Caco-2 (cell line): Measurements from ENCODE around the gene DNER. TPM values are rescaled to one million over a fixed set of nuclear protein-coding genes. Genes with fewer than 3 reads are reported as not detected.

Experiments used
- BruUV-seq: library from RNA; stranded (reverse); fragments of 400-500 nt; replicated peaks from 2 replicates; lab custom pipeline; 2021; lab: Mats Ljungman, UMichigan
- CTCF ChIA-PET: fragments of 300-600 bp; sonication (Branson Sonifier 250); formaldehyde crosslinking; loops from one replicate; lab custom pipeline; 2022; ENCODE audit warnings: antibody characterized with exemption; lab: Charles Lee
- POLR2A ChIA-PET: fragments of 300-600 bp; sonication (Branson Sonifier 250); formaldehyde crosslinking; loops from one replicate; lab custom pipeline; 2022; ENCODE audit warnings: antibody characterized with exemption; lab: Charles Lee
- DNase-seq, 2 experiments: peaks; one replicate each; pipeline versions ENCODE4 v3.0.0 to v3.0.0-alpha.2; 2020 to 2022
- H3K27me3 ChIP-seq: replicated peaks from 2 replicates; pipeline ENCODE4 v1.6.0; 2011; ENCODE audit warnings: low read length; ENCODE audit not compliant: control insufficient read depth, insufficient read depth
- H3K36me3 ChIP-seq: 2 replicates; pipeline ENCODE4 v1.5.1; 2011; ENCODE audit warnings: low read length; ENCODE audit not compliant: control insufficient read depth, insufficient read depth
- H3K4me1 ChIP-seq: fragments of 250-450 bp; sonication (Bioruptor Pico); 2 replicates; pipeline ENCODE4 v1.5.1; 2020; ENCODE audit warnings: mild to moderate bottlenecking
- H3K4me3 ChIP-seq: 2 replicates; pipeline ENCODE4 v1.5.1; 2011; ENCODE audit warnings: low read depth, mild to moderate bottlenecking, control low read depth, low read length
- H3K9me3 ChIP-seq: fragments of 250-450 bp; sonication (Bioruptor Pico); 2 replicates; pipeline ENCODE4 v1.5.1; 2020; ENCODE audit warnings: mild to moderate bottlenecking, moderate library complexity
- H3K27ac Mint-ChIP-seq: one replicate; pipeline ENCODE4 v1.8.0; 2022; ENCODE audit warnings: mixed read lengths; ENCODE audit not compliant: unreplicated experiment
- H3K27me3 Mint-ChIP-seq: one replicate; pipeline ENCODE4 v1.8.0; 2022; ENCODE audit warnings: mixed read lengths; ENCODE audit not compliant: insufficient read depth, unreplicated experiment
- H3K36me3 Mint-ChIP-seq: one replicate; pipeline ENCODE4 v1.8.0; 2022; ENCODE audit warnings: mild to moderate bottlenecking, mixed read lengths; ENCODE audit not compliant: insufficient read depth, unreplicated experiment
- H3K4me1 Mint-ChIP-seq: one replicate; pipeline ENCODE4 v1.8.0; 2022; ENCODE audit warnings: low read depth, mixed read lengths; ENCODE audit not compliant: unreplicated experiment
- H3K4me3 Mint-ChIP-seq: one replicate; pipeline ENCODE4 v1.8.0; 2022; ENCODE audit warnings: mild to moderate bottlenecking, moderate library complexity, mixed read lengths; ENCODE audit not compliant: unreplicated experiment
- H3K9me3 Mint-ChIP-seq: one replicate; pipeline ENCODE4 v1.8.0; 2022; ENCODE audit warnings: mixed read lengths; ENCODE audit not compliant: unreplicated experiment
- CTCF ChIP-seq, 2 experiments: fragments of 200-600 bp in 1 of 2; IDR thresholded peaks; 1 replicate in 1 of 2; 2 replicates in 1 of 2; pipeline versions ENCODE4 v1.5.1 to v1.8.0; 2011 to 2022; ENCODE audit warnings: antibody characterized with exemption in 1 of 2, control low read depth in 1 of 2, inconsistent platforms in 1 of 2, low read depth in 1 of 2, low read length in 1 of 2, mild to moderate bottlenecking in 1 of 2, moderate library complexity in 1 of 2; ENCODE audit not compliant: insufficient read depth in 1 of 2, severe bottlenecking in 1 of 2, unreplicated experiment in 1 of 2
- intact Hi-C: fragments of 100-400 bp; cut with micrococcal nuclease; formaldehyde crosslinking; loops from one replicate; pipeline ENCODE4 v1.10.0; 2022; ENCODE audit not compliant: unreplicated experiment
- total RNA-seq: library from RNA; stranded (reverse); gene quantifications from 2 replicates; pipeline ENCODE4 v1.2.3, GENCODE V29; 2022

Gene DNER
- total RNA-seq, 1 experiment from 2014 or later = not detected

GRCh38 chr2:229650901-229651300, 63.5 kb downstream of the DNER start:
- Mint-ChIP-seq H3K36me3 (no peaks in the 10 kb centered on the region), H3K4me1 (no peaks in the 10 kb centered on the region), H3K27ac (no peak overlapping the region), H3K9me3 (no peaks in the 10 kb centered on the region), H3K27me3 (peaks cover 26% of the 10 kb centered on the region), H3K4me3 (no peak overlapping the region)
- no TSS peak for BruUV-seq
- Histone ChIP-seq H3K36me3 (no peaks in the 10 kb centered on the region), H3K4me1 (no peaks in the 10 kb centered on the region), H3K9me3 (no peaks in the 10 kb centered on the region), H3K27me3 (no peaks in the 10 kb centered on the region), H3K4me3 (no peak overlapping the region)
- TF ChIP-seq CTCF (IDR thresholded peaks at IDR 0.05; ENCODE audit: insufficient read depth in 1 of 2, low read depth in 1 of 2, low read length in 1 of 2, severe bottlenecking in 1 of 2, unreplicated experiment in 1 of 2) = no peak
- DNase-seq = no peak
- ChIA-PET POLR2A (no interaction called here), CTCF (no interaction called here)
- intact Hi-C loops = no loop called here

GRCh38 chr2:229650059-229650458, 64.3 kb downstream of the DNER start:
- H3K4me1 ChIP-seq = no peaks in the 10 kb centered on the region
- BruUV-seq = no TSS peak
- no peaks in the 10 kb centered on the region for H3K36me3 ChIP-seq
- Mint-ChIP-seq H3K4me1 (no peaks in the 10 kb centered on the region), H3K36me3 (no peaks in the 10 kb centered on the region), H3K27me3 (peaks cover 26% of the 10 kb centered on the region), H3K4me3 (no peak overlapping the region), H3K27ac (no peak overlapping the region), H3K9me3 (no peaks in the 10 kb centered on the region)
- H3K27me3 ChIP-seq = no peaks in the 10 kb centered on the region
- DNase-seq = no peak
- intact Hi-C loops = no loop called here
- H3K4me3 ChIP-seq = no peak overlapping the region
- no peak for TF ChIP-seq CTCF (IDR thresholded peaks at IDR 0.05; ENCODE audit: insufficient read depth in 1 of 2, low read depth in 1 of 2, low read length in 1 of 2, severe bottlenecking in 1 of 2, unreplicated experiment in 1 of 2)
- ChIA-PET POLR2A (no interaction called here), CTCF (no interaction called here)
- no peaks in the 10 kb centered on the region for H3K9me3 ChIP-seq

- Histone ChIP-seq H3K9me3 (no peaks in the 10 kb centered on the region), H3K27me3 (no peaks in the 10 kb centered on the region), H3K4me3 (no peak overlapping the region), H3K36me3 (no peaks in the 10 kb centered on the region), H3K4me1 (no peaks in the 10 kb centered on the region)
- intact Hi-C loops = no loop called here
- Mint-ChIP-seq H3K9me3 (no peaks in the 10 kb centered on the region), H3K27me3 (peaks cover 14% of the 10 kb centered on the region), H3K4me3 (no peak overlapping the region), H3K36me3 (no peaks in the 10 kb centered on the region), H3K27ac (no peak overlapping the region), H3K4me1 (no peaks in the 10 kb centered on the region)
- ChIA-PET POLR2A (no interaction called here), CTCF (no interaction called here)
- TF ChIP-seq CTCF (IDR thresholded peaks at IDR 0.05; ENCODE audit: insufficient read depth in 1 of 2, low read depth in 1 of 2, low read length in 1 of 2, severe bottlenecking in 1 of 2, unreplicated experiment in 1 of 2) = no peak
- BruUV-seq = no TSS peak
- DNase-seq = no peak
Measured at GRCh38 chr2:229646186-229646723, 68.1 kb downstream of the DNER start.
